Loucy (cell line): ENCODE data around the gene SND1.

Source experiments
- EZH2phosphoT487 ChIP-seq: fragments of 200-600 bp; IDR thresholded peaks from 2 replicates; pipeline ENCODE4 v1.6.1; 2018; ENCODE audit warnings: antibody characterized with exemption, mild to moderate bottlenecking, moderate library complexity, borderline replicate concordance
- TF ChIP-seq, protein P1 (sequence below): fragments of 200-600 bp; sonication (generic); conservative IDR thresholded peaks from 2 replicates; pipeline ENCODE4 v1.5.1; 2014; ENCODE audit warnings: mild to moderate bottlenecking, antibody characterized with exemption, low read length

DNA sequence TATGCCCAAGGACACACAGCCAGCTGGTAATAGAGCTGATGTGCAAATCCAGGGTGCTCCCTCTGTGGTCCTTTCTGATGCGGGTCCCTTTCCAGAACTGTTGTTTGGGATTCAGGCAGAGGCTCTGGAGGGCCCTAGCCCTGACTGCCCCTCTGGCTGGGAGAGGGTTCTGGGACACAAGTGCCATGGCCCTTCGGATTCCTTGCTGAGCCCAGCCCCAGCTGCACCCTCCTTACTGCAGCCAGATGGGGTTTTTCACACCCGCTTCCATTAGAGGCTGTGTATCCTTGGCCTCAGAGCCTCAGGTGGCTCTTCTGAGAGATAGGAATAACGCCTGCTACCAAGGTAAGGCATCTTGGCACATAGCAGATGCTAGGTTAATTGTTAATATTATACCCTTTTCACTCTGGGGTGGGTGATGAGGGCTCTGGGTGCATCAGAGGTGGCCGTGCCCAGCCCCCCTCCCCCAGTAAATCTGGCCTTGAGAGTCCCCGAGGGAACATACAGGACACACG, 469.0 kb downstream of the SND1 start:
- TF ChIP-seq, protein P1, sequence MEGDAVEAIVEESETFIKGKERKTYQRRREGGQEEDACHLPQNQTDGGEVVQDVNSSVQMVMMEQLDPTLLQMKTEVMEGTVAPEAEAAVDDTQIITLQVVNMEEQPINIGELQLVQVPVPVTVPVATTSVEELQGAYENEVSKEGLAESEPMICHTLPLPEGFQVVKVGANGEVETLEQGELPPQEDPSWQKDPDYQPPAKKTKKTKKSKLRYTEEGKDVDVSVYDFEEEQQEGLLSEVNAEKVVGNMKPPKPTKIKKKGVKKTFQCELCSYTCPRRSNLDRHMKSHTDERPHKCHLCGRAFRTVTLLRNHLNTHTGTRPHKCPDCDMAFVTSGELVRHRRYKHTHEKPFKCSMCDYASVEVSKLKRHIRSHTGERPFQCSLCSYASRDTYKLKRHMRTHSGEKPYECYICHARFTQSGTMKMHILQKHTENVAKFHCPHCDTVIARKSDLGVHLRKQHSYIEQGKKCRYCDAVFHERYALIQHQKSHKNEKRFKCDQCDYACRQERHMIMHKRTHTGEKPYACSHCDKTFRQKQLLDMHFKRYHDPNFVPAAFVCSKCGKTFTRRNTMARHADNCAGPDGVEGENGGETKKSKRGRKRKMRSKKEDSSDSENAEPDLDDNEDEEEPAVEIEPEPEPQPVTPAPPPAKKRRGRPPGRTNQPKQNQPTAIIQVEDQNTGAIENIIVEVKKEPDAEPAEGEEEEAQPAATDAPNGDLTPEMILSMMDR: no peak
- TF ChIP-seq EZH2phosphoT487: no peak
